Osteocyte (in vitro differentiated cells): ENCODE measurements around the gene PRSS38. TPM values are rescaled to one million over a fixed set of nuclear protein-coding genes. Genes with fewer than 3 reads are reported as not detected.

Experiments used
- DNase-seq: peaks from one replicate; pipeline ENCODE4 v3.0.0; 2021; ENCODE audit warnings: mixed read lengths; ENCODE audit not compliant: unreplicated experiment; ENCODE audit errors: extremely low spot score
- H3K27ac Mint-ChIP-seq: one replicate; pipeline ENCODE4 v1.8.0; 2021; ENCODE audit warnings: mild to moderate bottlenecking, mixed read lengths; ENCODE audit not compliant: unreplicated experiment
- H3K27me3 Mint-ChIP-seq: one replicate; pipeline ENCODE4 v1.8.0; 2021; ENCODE audit warnings: mixed read lengths; ENCODE audit not compliant: unreplicated experiment
- H3K36me3 Mint-ChIP-seq: one replicate; pipeline ENCODE4 v1.8.0; 2021; ENCODE audit warnings: mixed read lengths; ENCODE audit not compliant: unreplicated experiment
- H3K4me1 Mint-ChIP-seq: one replicate; pipeline ENCODE4 v1.8.0; 2021; ENCODE audit warnings: mixed read lengths; ENCODE audit not compliant: unreplicated experiment
- H3K4me3 Mint-ChIP-seq: one replicate; pipeline ENCODE4 v1.8.0; 2021; ENCODE audit warnings: mild to moderate bottlenecking, moderate library complexity, mixed read lengths; ENCODE audit not compliant: unreplicated experiment
- H3K9me3 Mint-ChIP-seq: one replicate; pipeline ENCODE4 v1.8.0; 2021; ENCODE audit warnings: mixed read lengths; ENCODE audit not compliant: unreplicated experiment
- total RNA-seq: library from RNA; stranded (reverse); gene quantifications from 2 replicates; pipeline ENCODE4 v1.2.1, GENCODE V29; 2021
- TF ChIP-seq, protein P1 (sequence below): fragments of 200-600 bp; sonication (generic); IDR thresholded peaks from 2 replicates; pipeline ENCODE4 v1.5.0; 2021; ENCODE audit warnings: antibody characterized with exemption, mild to moderate bottlenecking, moderate library complexity

Gene PRSS38
- total RNA-seq, 1 donor from 2014 or later: not detected

GRCh38 chr1:227775841-227776240, 39.6 kb upstream of the PRSS38 start:
- no peak overlapping the region for H3K4me3 Mint-ChIP-seq
- H3K36me3 Mint-ChIP-seq: peaks cover 7% of the 10 kb centered on the region
- no peaks in the 10 kb centered on the region for H3K9me3 Mint-ChIP-seq
- H3K27me3 Mint-ChIP-seq: no peaks in the 10 kb centered on the region
- no peak for DNase-seq
- peaks cover 6% of the 10 kb centered on the region for H3K4me1 Mint-ChIP-seq
- TF ChIP-seq, protein P1, sequence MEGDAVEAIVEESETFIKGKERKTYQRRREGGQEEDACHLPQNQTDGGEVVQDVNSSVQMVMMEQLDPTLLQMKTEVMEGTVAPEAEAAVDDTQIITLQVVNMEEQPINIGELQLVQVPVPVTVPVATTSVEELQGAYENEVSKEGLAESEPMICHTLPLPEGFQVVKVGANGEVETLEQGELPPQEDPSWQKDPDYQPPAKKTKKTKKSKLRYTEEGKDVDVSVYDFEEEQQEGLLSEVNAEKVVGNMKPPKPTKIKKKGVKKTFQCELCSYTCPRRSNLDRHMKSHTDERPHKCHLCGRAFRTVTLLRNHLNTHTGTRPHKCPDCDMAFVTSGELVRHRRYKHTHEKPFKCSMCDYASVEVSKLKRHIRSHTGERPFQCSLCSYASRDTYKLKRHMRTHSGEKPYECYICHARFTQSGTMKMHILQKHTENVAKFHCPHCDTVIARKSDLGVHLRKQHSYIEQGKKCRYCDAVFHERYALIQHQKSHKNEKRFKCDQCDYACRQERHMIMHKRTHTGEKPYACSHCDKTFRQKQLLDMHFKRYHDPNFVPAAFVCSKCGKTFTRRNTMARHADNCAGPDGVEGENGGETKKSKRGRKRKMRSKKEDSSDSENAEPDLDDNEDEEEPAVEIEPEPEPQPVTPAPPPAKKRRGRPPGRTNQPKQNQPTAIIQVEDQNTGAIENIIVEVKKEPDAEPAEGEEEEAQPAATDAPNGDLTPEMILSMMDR: no peak
- H3K27ac Mint-ChIP-seq: no peak overlapping the region

DNA sequence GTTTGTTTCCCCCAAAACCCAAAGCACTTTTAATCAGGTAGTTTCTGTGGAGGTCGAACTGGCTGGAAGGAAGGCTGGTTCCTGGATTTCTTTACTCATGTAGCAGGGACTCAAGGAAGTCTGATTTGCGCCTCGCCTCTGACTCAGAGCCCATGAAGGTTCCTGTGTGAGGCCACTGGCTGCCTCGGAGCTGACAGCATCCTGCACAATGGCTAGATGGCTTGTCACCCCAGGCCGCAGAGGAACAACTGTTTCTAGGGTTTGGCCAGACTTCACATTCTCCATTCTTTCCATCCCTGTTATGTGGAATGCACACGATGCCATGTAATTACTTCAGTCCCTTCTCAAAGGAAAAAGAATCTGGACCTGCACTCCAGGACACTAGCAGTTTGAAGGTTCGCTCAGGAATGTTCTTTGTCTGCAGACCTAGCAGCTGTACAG, 39.1 kb upstream of the PRSS38 start:
- Mint-ChIP-seq H3K27ac (no peak overlapping the region), H3K27me3 (no peaks in the 10 kb centered on the region), H3K9me3 (no peaks in the 10 kb centered on the region), H3K4me3 (no peak overlapping the region), H3K36me3 (peaks cover 7% of the 10 kb centered on the region), H3K4me1 (peaks cover 6% of the 10 kb centered on the region)
- DNase-seq: no peak
- TF ChIP-seq, protein P1: no peak

GRCh38 chr1:227777156-227777555, 38.3 kb upstream of the PRSS38 start:
- Mint-ChIP-seq H3K36me3 (peaks cover 8% of the 10 kb centered on the region), H3K27ac (no peak overlapping the region), H3K9me3 (no peaks in the 10 kb centered on the region), H3K4me3 (no peak overlapping the region), H3K27me3 (no peaks in the 10 kb centered on the region), H3K4me1 (peaks cover 6% of the 10 kb centered on the region)
- DNase-seq: no peak
- TF ChIP-seq, protein P1: no peak

DNA sequence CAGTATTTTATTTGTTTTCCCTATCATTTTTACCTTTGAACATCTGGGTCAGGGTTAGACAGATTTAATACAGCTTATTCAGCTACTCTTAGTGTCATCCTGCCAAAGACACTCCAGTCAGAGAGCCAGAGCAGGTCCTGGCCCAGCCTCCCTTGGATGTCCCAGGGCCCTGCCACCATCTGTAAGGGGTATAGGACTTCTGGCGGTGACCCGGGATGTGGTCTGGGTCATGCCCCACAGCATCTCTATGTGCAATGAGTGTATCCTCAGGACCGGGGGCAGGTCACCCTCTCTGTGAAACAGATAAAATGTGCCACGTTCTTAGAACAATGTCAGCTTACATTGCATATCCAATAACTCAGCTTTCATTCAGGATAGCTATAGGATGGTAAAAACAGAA, 37.8 kb upstream of the PRSS38 start:
- H3K4me3 Mint-ChIP-seq: no peak overlapping the region
- DNase-seq: no peak

DNA sequence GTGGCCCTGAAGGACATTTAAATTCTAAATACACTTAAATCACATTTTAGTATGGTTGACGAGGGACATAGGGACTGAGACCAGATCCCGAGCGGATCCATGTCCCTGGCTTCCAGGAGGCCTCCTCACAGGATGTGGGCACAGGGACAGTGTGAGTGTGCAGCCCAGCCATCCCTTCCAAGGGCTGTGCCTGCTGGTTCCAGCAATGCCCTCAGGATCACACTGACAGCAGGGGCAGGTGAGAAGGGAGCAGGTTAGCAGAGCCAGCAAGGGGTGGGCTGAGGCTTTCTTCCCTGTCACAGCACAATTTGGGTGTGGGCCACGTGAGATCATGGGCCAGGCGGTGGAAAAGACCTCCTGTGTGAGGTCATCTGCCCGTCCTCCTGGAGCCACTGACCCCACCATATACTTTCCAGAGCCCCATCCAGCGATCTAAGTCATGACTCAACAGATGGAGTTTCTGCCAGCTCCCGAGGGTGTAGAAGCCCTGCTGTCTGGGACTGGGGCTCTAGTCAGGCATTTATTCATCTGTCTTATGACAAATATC, 37.0 kb upstream of the PRSS38 start:
- H3K4me1 Mint-ChIP-seq: peaks cover 6% of the 10 kb centered on the region
- no peaks in the 10 kb centered on the region for H3K27me3 Mint-ChIP-seq
- TF ChIP-seq, protein P1: no peak
- peaks cover 18% of the 10 kb centered on the region for H3K36me3 Mint-ChIP-seq
- H3K4me3 Mint-ChIP-seq: no peak overlapping the region
- DNase-seq: peak; percentile 54
- H3K9me3 Mint-ChIP-seq: no peaks in the 10 kb centered on the region
- H3K27ac Mint-ChIP-seq: no peak overlapping the region

More for the DNA sequence above, 37.8 kb upstream of the PRSS38 start:
- peaks cover 13% of the 10 kb centered on the region for H3K36me3 Mint-ChIP-seq
- H3K27ac Mint-ChIP-seq: no peak overlapping the region
- TF ChIP-seq, protein P1: no peak
- no peaks in the 10 kb centered on the region for H3K9me3 Mint-ChIP-seq
- H3K4me1 Mint-ChIP-seq: peaks cover 6% of the 10 kb centered on the region
- H3K27me3 Mint-ChIP-seq: no peaks in the 10 kb centered on the region
